Suppressor macrophage (primary cell): ENCODE measurements around the gene COL15A1.
A peak's percentile ranks its signal among the peaks of the same experiment; 100 is the strongest.

Experiments used
- DNase-seq, 4 experiments: peaks; one replicate each; pipeline ENCODE4 v3.0.0-alpha.2; 2020 to 2022

COL15A1 gene

GRCh38 chr9:99114049-99114440 lies 170.3 kb downstream of the COL15A1 start:
- no peak for DNase-seq

GRCh38 chr9:99114846-99115500 lies 171.3 kb downstream of the COL15A1 start:
- DNase-seq: no peak

GRCh38 chr9:99116003-99116411 lies 172.3 kb downstream of the COL15A1 start:
- DNase-seq: no peak

GRCh38 chr9:99118782-99119466 lies 175.2 kb downstream of the COL15A1 start:
- DNase-seq: peak in 3 of 4 experiments; percentile 54 to 59 (median 57)

- peak in 2 of 4 experiments; percentile 44 to 45 for DNase-seq
Observed at GRCh38 chr9:99119976-99120655, 176.4 kb downstream of the COL15A1 start.
